AG10803 (cell line): Measurements from ENCODE around the gene SETD1A.
A peak's percentile ranks its signal among the peaks of the same experiment; 100 is the strongest.

ENCODE experiments used
- DNase-seq: peaks from one replicate; pipeline ENCODE4 v3.0.0; 2010; ENCODE audit warnings: low read depth
- H3K4me3 ChIP-seq: 2 replicates; pipeline ENCODE4 v1.5.1; 2011; ENCODE audit warnings: mild to moderate bottlenecking, low read length, control low read depth
- TF ChIP-seq, protein P1 (sequence below): conservative IDR thresholded peaks from 2 replicates; pipeline ENCODE4 v1.5.1; 2011; ENCODE audit warnings: mild to moderate bottlenecking, low read length, control low read depth, inconsistent platforms

The SETD1A gene

GRCh38 chr16:30996985-30997724 is 39.6 kb downstream of the SETD1A start:
- peak overlapping the region; percentile 76 for H3K4me3 ChIP-seq
- TF ChIP-seq, protein P1, sequence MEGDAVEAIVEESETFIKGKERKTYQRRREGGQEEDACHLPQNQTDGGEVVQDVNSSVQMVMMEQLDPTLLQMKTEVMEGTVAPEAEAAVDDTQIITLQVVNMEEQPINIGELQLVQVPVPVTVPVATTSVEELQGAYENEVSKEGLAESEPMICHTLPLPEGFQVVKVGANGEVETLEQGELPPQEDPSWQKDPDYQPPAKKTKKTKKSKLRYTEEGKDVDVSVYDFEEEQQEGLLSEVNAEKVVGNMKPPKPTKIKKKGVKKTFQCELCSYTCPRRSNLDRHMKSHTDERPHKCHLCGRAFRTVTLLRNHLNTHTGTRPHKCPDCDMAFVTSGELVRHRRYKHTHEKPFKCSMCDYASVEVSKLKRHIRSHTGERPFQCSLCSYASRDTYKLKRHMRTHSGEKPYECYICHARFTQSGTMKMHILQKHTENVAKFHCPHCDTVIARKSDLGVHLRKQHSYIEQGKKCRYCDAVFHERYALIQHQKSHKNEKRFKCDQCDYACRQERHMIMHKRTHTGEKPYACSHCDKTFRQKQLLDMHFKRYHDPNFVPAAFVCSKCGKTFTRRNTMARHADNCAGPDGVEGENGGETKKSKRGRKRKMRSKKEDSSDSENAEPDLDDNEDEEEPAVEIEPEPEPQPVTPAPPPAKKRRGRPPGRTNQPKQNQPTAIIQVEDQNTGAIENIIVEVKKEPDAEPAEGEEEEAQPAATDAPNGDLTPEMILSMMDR = no peak
- DNase-seq = peak; percentile 78

DNA sequence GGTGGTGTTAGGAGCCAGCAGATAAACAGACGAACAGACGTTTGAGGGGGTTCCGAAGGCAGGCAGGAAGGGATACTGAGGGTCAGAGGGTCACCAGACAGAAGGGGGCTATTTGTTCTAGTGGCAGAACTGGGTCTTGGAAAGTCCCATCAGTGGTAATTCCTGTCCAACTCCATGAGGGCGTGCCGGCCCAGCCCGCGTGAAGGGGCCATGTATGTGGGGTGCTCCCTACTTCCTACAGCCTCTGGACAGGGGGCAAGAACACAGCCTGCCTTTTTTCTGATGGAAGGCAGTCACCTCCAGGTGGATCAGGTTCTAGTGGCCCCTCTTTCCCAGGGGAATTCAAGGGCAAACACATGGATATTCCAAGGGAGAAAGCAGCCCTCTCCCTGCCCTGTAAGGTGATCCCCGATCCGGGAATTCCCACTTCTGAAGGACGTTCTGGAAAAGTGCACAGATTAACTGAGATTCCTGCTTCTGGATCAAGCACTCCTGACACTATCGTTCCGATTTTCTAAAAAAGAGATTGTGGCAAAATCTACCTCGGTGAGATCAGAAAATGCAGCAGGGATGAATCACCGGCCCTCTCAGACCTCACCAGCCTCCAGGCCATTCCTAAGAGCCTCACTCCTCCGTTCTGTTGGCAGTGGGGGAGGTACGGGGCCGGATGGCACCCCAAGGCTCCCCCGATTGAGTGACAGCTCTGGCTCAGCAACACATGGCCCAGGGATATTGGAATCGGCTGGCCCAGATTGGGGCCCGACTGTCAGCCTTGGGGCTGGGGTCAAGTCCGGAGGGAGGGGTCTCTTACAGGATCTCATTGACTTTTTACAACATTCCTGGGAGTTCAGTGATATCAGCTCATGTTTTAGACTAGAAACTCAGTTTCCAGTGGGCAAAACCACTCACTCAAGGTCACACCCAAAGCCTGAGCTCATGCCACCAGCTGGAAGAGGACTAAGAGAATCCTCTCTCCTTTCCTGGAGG is 40.5 kb downstream of the SETD1A start:
- H3K4me3 ChIP-seq = peak overlapping the region; percentile 64
- DNase-seq = peak; percentile 82
- TF ChIP-seq, protein P1 = no peak

GRCh38 chr16:30998852-30999761 is 41.6 kb downstream of the SETD1A start:
- TF ChIP-seq, protein P1 = no peak
- DNase-seq = peak; percentile 60
- H3K4me3 ChIP-seq = no peak overlapping the region

- no peak overlapping the region for H3K4me3 ChIP-seq
- TF ChIP-seq, protein P1 = no peak
- DNase-seq = no peak
Measured at GRCh38 chr16:31000671-31001382, 43.3 kb downstream of the SETD1A start.

DNA sequence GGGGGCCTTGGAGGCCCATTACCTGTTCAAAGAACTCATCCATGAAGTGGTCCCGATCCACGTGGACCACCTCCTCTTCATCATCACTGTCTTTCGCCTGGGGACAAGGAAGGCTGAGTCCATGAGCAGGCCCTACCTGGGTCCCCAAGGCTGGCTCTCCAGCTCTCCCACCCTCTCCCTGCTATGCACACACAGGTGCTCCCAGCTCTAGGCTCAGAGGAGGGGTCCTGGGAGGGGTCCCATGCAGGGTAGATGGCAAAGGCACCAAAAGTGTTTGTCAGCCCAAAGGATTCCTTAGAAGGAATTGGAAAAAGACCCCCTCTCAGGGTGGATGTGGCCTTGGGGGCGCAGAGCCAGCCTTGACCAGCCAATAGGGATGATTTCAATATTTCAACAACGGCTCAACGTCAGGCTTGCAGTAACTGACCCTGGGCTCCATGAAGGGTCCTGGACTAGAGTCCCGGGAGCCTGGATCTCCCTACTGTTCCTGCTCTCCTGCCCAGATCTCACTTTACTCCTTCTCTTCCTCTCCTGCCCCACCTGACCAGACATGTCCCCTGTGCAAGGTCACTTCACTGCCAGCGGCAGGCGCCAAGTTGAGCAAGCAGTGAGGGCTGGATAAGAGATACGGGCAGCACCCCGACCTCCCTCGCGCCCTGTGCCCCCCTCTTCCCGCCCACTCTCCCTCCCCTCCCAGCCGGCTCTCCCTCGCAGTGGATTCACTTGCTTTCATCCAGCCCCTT is 44.1 kb downstream of the SETD1A start:
- H3K4me3 ChIP-seq = no peak overlapping the region
- no peak for DNase-seq
- TF ChIP-seq, protein P1 = no peak

GRCh38 chr16:31002250-31002700 is 44.7 kb downstream of the SETD1A start:
- H3K4me3 ChIP-seq = no peak overlapping the region
- no peak for DNase-seq
- TF ChIP-seq, protein P1 = no peak
